Spleen (tissue), 11 donors: Measurements from ENCODE around the gene C5AR1. TPM values are rescaled to one million over a fixed set of nuclear protein-coding genes. Genes with fewer than 3 reads are reported as not detected.

ENCODE experiments used
- DNase-seq: peaks from one replicate; pipeline ENCODE4 v3.0.0-alpha.2; 2020
- H3K27ac ChIP-seq, 8 donors: fragments of 200-600 bp; sonication (generic) in 7 of 8; 1 replicate in 4 of 8; 2 replicates in 4 of 8; pipeline versions ENCODE4 v1.5.0 to v1.8.0; 2016 to 2021; ENCODE audit warnings: inconsistent platforms in 4 of 8, mild to moderate bottlenecking in 4 of 8, moderate library complexity in 1 of 8
- H3K27me3 ChIP-seq, 7 donors: fragments of 200-600 bp; sonication (generic) in 6 of 7; replicated peaks in 1 of 7; 1 replicate in 4 of 7; 2 replicates in 3 of 7; pipeline versions ENCODE4 v1.5.0 to v1.8.0; 2016 to 2021; ENCODE audit warnings: inconsistent platforms in 3 of 7, mild to moderate bottlenecking in 1 of 7
- H3K36me3 ChIP-seq, 6 donors: fragments of 200-600 bp; sonication (generic) in 5 of 6; 1 replicate in 4 of 6; 2 replicates in 2 of 6; pipeline versions ENCODE4 v1.5.0 to v1.8.0; 2016 to 2021; ENCODE audit warnings: inconsistent platforms in 2 of 6
- H3K4me1 ChIP-seq, 6 donors: fragments of 200-600 bp; sonication (generic) in 5 of 6; 1 replicate in 3 of 6; 2 replicates in 3 of 6; pipeline versions ENCODE4 v1.5.0 to v1.8.0; 2016 to 2021; ENCODE audit warnings: inconsistent platforms in 3 of 6
- H3K4me3 ChIP-seq, 8 donors: fragments of 200-600 bp; sonication (generic) in 7 of 8; 1 replicate in 4 of 8; 2 replicates in 4 of 8; pipeline versions ENCODE4 v1.5.0 to v1.8.0; 2016 to 2021; ENCODE audit warnings: inconsistent platforms in 4 of 8, mild to moderate bottlenecking in 4 of 8, moderate library complexity in 2 of 8
- H3K9me3 ChIP-seq, 8 donors: fragments of 200-600 bp; sonication (generic) in 7 of 8; 1 replicate in 4 of 8; 2 replicates in 4 of 8; pipeline versions ENCODE4 v1.5.0 to v1.8.0; 2016 to 2021; ENCODE audit warnings: inconsistent platforms in 4 of 8
- CTCF ChIP-seq, 11 experiments: fragments of 200-600 bp in 7 of 11; fragments of 450-650 bp in 4 of 11; sonication (generic) in 4 of 11; IDR thresholded peaks in 8 of 11; conservative IDR thresholded peaks in 3 of 11; 1 replicate in 7 of 11; 2 replicates in 4 of 11; pipeline versions ENCODE4 v1.4.0 to v1.8.0; 2016 to 2021; ENCODE audit warnings: antibody characterized with exemption in 11 of 11, inconsistent platforms in 4 of 11, mild to moderate bottlenecking in 1 of 11
- POLR2A ChIP-seq, 3 donors: fragments of 450-650 bp; IDR thresholded peaks; one replicate each; pipeline ENCODE4 v1.5.1; 2017; ENCODE audit warnings: antibody characterized with exemption in 3 of 3, mild to moderate bottlenecking in 1 of 3
- POLR2AphosphoS5 ChIP-seq, 3 donors: sonication (generic); formaldehyde crosslinking; IDR thresholded peaks; one replicate each; pipeline ENCODE4 v1.5.1; 2017; ENCODE audit warnings: antibody characterized with exemption in 3 of 3
- WGBS, 5 donors: extraction: QIAGEN DNeasy Blood & Tissue Kit in 3 of 5; methylation state at CpG; one replicate each; pipeline versions ENCODE4 v1.1.5 to v1.1.7; 2013 to 2018; 5-methylcytosine and 5-hydroxymethylcytosine counted together
- intact Hi-C: fragments of 100-400 bp; cut with DNase I; formaldehyde crosslinking; loops from one replicate; pipeline ENCODE4 v1.15.0; 2023; ENCODE audit warnings: low total_unique reads
- polyA plus RNA-seq, 3 donors: library from polyadenylated mRNA; stranded (reverse); fragments of 200-250 nt; gene quantifications; one replicate each; pipeline ENCODE4 v1.2.1, GENCODE V29; 2013
- total RNA-seq, 7 donors: library from RNA; depleted of rRNA in 3 of 7; stranded (reverse); fragments of >200 nt in 3 of 7; fragmentation: NEBNext Ultra II Directional in 4 of 7; extraction: Animal tissue kit (Norgen Biotek cat#: 25700) in 4 of 7; gene quantifications; one replicate each; pipeline versions ENCODE4 v1.1.0 to v1.2.1, GENCODE V29; 2016 to 2021
- donor health status: healthy with polysubstance abuse.
- donor health status: DM: no; HTN: no; CAD: no; lungs with moderate emphysema.
- donor health status: DM: no; HTN: no; CAD: no.
- donor health status: Bipolar disorder and iron deficiency.
- donor health status: healthy.
- donor health status: DM: no; HTN: no; CAD: no.
- donor health status: DM: yes; HTN: yes; CAD: no.

Gene C5AR1
- total and polyA plus RNA-seq, 10 donors, result 4.0 to 124 (median 48.3) TPM

GRCh38 chr19:47321630-47322029, 12.0 kb downstream of the C5AR1 start:
- WGBS, 5 donors, result 67 to 94% (median 82%) methylated on average over 1 of the region's 1 CpG
- no peak for DNase-seq
- intact Hi-C loops, result no loop called here
- peaks cover 0 to 5% (median 0%) of the 10 kb centered on the region in 8 donors for H3K9me3 ChIP-seq
- H3K4me1 ChIP-seq, result peaks cover 0 to 31% (median 8%) of the 10 kb centered on the region in 6 donors
- peak overlapping the region in 1 of 8 donors; percentile 38 for H3K4me3 ChIP-seq
- no peak for TF ChIP-seq CTCF (IDR thresholded peaks at IDR 0.05 in 8 of 11, conservative IDR thresholded peaks at IDR 0.05 in 3 of 11)
- no peak for TF ChIP-seq POLR2A (IDR thresholded peaks at IDR 0.05)
- no peak for TF ChIP-seq POLR2AphosphoS5 (IDR thresholded peaks at IDR 0.05)
- peaks cover 0 to 38% (median 2%) of the 10 kb centered on the region in 6 donors for H3K36me3 ChIP-seq
- H3K27me3 ChIP-seq, result peaks cover 0 to 57% (median 6%) of the 10 kb centered on the region in 7 donors
- H3K27ac ChIP-seq, result peak overlapping the region in 5 of 8 donors; percentile 51 to 86 (median 84)

GRCh38 chr19:47322058-47322457, 12.4 kb downstream of the C5AR1 start:
- peak overlapping the region in 1 of 8 donors; percentile 38 for H3K4me3 ChIP-seq
- intact Hi-C loops, result no loop called here
- peaks cover 0 to 5% (median 0%) of the 10 kb centered on the region in 8 donors for H3K9me3 ChIP-seq
- H3K27ac ChIP-seq, result peak overlapping the region in 6 of 8 donors; percentile 5 to 86 (median 82)
- DNase-seq, result no peak
- WGBS, 5 donors, result 56 to 83% (median 70%) methylated on average over 2 of the region's 2 CpGs
- peaks cover 0 to 35% (median 2%) of the 10 kb centered on the region in 6 donors for H3K36me3 ChIP-seq
- TF ChIP-seq CTCF (IDR thresholded peaks at IDR 0.05 in 8 of 11, conservative IDR thresholded peaks at IDR 0.05 in 3 of 11), result no peak
- TF ChIP-seq POLR2AphosphoS5 (IDR thresholded peaks at IDR 0.05), result no peak
- TF ChIP-seq POLR2A (IDR thresholded peaks at IDR 0.05), result no peak
- peaks cover 0 to 30% (median 8%) of the 10 kb centered on the region in 6 donors for H3K4me1 ChIP-seq
- H3K27me3 ChIP-seq, result peaks cover 0 to 52% (median 6%) of the 10 kb centered on the region in 7 donors

GRCh38 chr19:47323409-47323808, 13.7 kb downstream of the C5AR1 start:
- Histone ChIP-seq H3K27ac (peak overlapping the region in 7 of 8 donors; percentile 41 to 86 (median 80)), H3K27me3 (peaks cover 0 to 43% (median 6%) of the 10 kb centered on the region in 7 donors)

More at GRCh38 chr19:47323409-47323808, 13.7 kb downstream of the C5AR1 start:
- Histone ChIP-seq H3K4me1 (peaks cover 0 to 30% (median 8%) of the 10 kb centered on the region in 6 donors), H3K36me3 (peaks cover 0 to 34% (median 2%) of the 10 kb centered on the region in 6 donors), H3K9me3 (peaks cover 0 to 5% (median 0%) of the 10 kb centered on the region in 8 donors), H3K4me3 (peak overlapping the region in 2 of 8 donors; percentile 4 to 55)
- 70 to 87% (median 83%) methylated on average over 8 of the region's 8 CpGs for WGBS, 5 donors
- no peak for TF ChIP-seq POLR2A (IDR thresholded peaks at IDR 0.05)
- no peak for TF ChIP-seq CTCF (IDR thresholded peaks at IDR 0.05 in 8 of 11, conservative IDR thresholded peaks at IDR 0.05 in 3 of 11)
- peak in 1 of 3 donors; percentile 5 for TF ChIP-seq POLR2AphosphoS5 (IDR thresholded peaks at IDR 0.05)
- DNase-seq, result no peak
- intact Hi-C loops, result no loop called here
